LNCaP clone FGC (cell line): ENCODE measurements around the gene SECTM1.

Experiments used
- DNase-seq: peaks from one replicate; pipeline ENCODE4 v3.0.0-alpha.2; 2011; ENCODE audit warnings: low read depth
- H3K4me3 ChIP-seq: 2 replicates; pipeline ENCODE4 v1.5.1; 2011; ENCODE audit warnings: mild to moderate bottlenecking, low read depth, low read length, control low read depth
- TF ChIP-seq, protein P1 (sequence below): IDR thresholded peaks from 2 replicates; pipeline ENCODE4 v1.5.1; 2012; ENCODE audit warnings: mild to moderate bottlenecking; ENCODE audit not compliant: control insufficient read depth, insufficient read depth; ENCODE audit errors: extremely low read depth

Gene SECTM1

DNA sequence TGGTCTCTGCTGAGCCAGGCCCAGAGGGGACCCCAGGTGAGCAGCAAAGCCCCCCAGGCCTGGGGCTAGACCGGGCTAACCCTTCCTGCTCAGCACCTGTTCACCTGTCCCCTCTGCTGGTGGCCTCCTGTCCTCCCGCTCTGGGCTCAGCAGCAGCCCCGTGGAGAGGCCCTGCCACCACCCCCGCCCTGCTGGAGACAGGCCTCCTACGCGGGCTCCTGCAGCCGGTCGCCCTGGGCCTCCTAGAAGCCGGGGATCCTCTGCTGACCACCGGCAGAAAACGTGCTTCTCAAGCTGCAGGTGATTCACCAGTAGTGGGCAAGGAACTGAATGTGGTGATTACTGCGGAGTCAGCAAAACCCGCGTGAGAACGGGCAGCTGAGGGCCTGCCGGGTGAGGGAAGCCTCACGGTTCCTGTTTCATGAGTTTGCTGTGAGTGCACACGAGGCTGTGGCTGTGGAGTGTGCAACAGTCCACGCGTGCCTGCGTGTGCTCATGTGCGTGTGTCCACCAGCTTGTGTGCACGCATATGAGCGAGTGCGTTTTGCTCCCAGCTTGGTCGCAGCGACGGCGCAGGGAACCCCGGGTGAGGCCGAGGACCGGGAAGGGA, 792 bp downstream of the SECTM1 start:
- TF ChIP-seq, protein P1, sequence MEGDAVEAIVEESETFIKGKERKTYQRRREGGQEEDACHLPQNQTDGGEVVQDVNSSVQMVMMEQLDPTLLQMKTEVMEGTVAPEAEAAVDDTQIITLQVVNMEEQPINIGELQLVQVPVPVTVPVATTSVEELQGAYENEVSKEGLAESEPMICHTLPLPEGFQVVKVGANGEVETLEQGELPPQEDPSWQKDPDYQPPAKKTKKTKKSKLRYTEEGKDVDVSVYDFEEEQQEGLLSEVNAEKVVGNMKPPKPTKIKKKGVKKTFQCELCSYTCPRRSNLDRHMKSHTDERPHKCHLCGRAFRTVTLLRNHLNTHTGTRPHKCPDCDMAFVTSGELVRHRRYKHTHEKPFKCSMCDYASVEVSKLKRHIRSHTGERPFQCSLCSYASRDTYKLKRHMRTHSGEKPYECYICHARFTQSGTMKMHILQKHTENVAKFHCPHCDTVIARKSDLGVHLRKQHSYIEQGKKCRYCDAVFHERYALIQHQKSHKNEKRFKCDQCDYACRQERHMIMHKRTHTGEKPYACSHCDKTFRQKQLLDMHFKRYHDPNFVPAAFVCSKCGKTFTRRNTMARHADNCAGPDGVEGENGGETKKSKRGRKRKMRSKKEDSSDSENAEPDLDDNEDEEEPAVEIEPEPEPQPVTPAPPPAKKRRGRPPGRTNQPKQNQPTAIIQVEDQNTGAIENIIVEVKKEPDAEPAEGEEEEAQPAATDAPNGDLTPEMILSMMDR = peak; percentile 19; the same call in 1 of the 2 replicates
- DNase-seq = no peak
- peak overlapping the region; percentile 56 for H3K4me3 ChIP-seq

DNA sequence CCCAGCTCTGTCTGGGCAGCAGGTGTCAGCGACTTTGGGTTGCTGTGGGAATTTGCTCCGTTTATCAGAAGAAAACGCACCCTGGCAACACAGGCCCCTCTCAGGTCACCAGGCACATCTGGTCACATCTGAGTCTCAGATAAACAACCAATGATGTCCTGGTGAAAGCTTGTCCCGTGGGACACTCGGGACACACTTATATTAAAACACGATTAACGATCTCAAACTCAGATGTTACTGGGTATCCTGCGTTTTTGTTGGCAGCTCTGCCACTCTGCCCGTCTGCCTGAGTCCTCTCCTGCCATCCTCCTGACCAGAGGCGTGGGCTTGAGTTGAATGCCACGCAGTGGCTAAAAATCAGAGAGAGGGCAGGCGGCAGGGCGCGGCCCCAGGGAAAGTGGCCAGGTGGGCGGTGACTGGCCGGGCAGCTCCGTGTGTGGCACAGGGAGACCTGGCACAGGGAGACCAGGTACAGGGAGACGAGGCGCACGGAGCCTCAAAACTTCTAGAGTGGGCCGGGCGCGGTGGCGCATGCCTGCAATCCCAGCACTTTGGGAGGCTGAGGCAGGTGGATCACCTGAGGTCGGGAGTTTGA, 2.1 kb downstream of the SECTM1 start:
- DNase-seq = no peak
- TF ChIP-seq, protein P1 = no peak
- no peak overlapping the region for H3K4me3 ChIP-seq

DNA sequence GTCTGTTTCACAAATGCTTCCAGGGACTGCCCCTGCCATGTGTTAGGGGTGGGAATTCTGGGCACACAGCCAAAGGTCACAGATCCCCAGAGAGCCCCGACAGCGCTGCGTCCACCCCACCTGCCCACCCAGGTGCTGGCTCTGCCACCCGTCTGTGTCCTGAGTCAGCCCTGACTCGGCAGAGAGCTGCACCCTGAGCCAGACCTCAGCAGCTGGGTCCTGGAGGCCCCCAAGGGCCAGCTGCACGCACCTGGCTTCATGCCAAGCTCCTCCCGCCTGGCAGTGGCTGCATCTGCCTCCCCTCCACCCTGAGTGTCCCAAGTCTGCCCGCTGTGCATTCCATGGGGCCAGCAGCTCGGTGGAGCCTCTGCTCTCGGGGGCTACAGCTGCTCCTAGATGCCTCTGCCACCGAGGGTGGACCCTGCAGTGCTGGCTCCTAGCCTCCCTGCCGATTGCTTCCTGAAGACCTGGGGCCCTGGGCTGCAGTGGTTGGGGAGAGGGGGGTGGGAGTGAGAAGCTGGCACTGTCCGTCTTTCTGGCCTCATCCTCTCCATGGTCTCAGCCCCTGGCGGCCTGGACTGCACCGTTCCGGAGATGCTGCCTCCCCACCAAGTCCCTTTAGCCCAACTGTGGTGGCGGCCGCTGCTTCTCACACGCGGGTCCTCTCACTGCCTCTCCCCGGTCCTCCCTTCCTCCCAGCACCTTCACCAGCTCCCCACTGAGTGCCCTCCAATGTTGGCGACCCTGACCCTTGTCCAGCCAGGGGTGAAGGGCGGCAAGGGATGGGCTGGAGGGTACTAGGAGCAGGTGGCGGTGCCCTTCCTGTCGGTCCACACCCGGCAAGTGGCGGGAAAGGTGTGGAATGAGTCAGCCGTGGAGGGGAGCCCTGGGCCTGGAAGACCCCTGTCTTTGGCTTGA, 3.0 kb downstream of the SECTM1 start:
- no peak for DNase-seq
- H3K4me3 ChIP-seq = no peak overlapping the region
- TF ChIP-seq, protein P1 = no peak

DNA sequence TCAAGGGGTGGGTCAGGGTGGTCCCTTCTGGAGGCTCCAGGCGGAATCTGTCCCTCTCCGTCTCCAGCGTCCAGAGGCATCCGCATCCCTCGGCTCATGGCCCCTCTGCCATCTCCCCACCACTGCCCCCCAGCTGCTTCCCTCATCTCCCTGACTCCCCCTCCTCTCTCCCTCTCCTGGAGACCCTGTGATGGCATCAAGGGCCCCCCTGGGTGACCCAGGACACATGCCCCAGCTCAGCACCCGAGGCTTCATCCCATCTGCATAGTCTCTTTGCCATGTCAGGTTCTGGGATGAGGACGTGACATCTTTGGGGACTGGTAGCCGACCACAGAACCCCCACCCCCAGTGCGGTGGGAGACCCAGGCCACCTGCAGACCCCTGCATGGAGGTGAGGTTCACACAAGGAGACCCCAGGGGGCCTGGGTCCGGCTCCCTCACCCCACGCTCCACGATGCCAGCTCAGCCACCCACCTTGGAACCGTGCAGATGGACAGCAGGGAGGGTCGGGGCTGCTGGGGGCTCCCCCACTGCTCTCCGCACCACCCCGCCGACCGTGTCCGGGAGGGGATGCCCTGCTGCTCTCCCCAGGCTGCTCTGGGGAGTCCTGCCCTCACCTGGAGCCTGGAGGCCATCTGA, 3.8 kb downstream of the SECTM1 start:
- no peak overlapping the region for H3K4me3 ChIP-seq
- TF ChIP-seq, protein P1 = no peak
- DNase-seq = no peak

DNA sequence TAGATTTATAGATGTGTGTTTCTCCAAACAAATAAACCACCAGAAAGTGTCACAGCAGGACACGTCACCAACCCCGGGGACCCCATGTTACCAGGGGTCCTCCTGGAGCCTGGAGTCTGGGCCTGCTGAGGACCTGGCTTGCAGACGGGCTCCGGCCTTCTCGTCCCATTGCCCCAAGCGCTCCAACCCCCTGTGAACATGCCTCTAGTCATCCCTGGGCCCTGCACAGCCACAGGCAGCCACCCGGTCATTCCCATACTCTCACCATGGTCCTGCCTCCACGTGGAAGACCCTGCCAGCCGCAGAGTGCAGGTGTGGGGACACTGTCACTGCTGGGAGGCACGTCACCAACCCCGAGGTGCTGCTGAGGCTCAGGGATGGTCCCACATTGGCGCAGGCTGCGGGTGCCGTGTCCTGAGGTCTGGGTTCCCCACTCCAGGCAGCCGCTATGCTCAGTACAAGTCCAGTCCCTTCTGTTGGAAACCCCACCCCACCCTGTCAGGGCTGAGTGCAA, 4.5 kb downstream of the SECTM1 start:
- TF ChIP-seq, protein P1 = no peak
- DNase-seq = no peak

DNA sequence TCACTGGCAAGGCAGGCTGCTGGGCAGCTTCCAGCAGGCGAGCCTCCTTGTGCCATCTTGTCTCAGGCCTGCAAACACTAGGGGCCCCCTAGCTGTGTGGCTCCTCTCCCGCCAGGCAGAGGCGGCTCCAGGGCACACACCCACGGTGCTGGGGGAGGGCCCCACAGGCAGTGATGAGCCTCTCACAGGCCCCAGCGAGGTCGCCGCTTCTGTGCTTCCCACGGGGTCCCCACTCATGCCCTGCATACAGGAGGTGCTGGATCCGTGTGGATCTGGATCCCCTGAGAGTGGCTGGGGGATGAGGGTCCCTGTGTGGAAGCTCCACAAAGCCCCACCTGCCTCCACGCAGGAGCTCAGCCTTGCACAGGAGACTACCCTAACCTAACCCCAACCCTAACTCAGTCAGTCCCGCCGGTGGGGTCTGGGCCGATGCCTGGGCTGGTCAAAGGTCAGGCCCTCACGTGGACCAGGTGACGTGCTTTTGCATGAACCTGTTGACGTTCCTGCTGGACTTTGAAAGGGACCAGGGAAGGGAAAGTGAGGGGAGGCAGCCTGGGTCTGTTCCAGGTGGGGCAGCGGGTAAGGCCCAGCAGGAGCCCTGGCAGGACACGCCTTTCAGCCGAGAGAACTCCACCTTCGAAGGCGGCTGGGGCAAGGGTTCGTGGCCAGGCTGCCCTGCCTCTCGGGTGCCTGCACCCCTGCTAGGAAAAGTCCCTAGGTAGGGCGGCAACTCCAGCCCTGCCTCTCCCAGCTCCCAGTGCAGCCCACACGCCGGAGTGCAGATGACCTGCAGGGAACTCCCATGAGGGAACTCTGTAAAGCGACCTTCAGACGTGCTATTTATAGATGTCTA, 5.2 kb downstream of the SECTM1 start:
- TF ChIP-seq, protein P1 = no peak
- no peak overlapping the region for H3K4me3 ChIP-seq
- DNase-seq = no peak

More for the DNA sequence above, 4.5 kb downstream of the SECTM1 start:
- H3K4me3 ChIP-seq = no peak overlapping the region
